ENCODE results near the gene C1QTNF9.
"Not testable (repeated sequence)": the region's sequence is repeated elsewhere in the genome, so short reads cannot be mapped to it uniquely, and the experiment has no call there.

The C1QTNF9 gene

GRCh38 chr13:24323036-24323738, 13.8 kb downstream of the C1QTNF9 start:
- Histone ChIP-seq H3K36me3 (no peaks in the 10 kb centered on the region), H3K9me3 (no peaks in the 10 kb centered on the region), H3K4me1 (no peaks in the 10 kb centered on the region), H3K27me3 (no peaks in the 10 kb centered on the region), H3K4me3 (ENCODE audit: low read depth, low read length) (no peak overlapping the region)
- DNase-seq: no peak
- no peak for TF ChIP-seq CTCF (IDR thresholded peaks at IDR 0.05; ENCODE audit: low read depth, low read length)

GRCh38 chr13:24323739-24324075, 14.3 kb downstream of the C1QTNF9 start:
- H3K36me3 ChIP-seq: no peaks in the 10 kb centered on the region
- no peaks in the 10 kb centered on the region for H3K4me1 ChIP-seq
- H3K27me3 ChIP-seq: no peaks in the 10 kb centered on the region
- H3K4me3 ChIP-seq (ENCODE audit: low read depth, low read length): no peak overlapping the region
- H3K9me3 ChIP-seq: no peaks in the 10 kb centered on the region
- no peak for DNase-seq
- TF ChIP-seq CTCF (IDR thresholded peaks at IDR 0.05; ENCODE audit: low read depth, low read length): no peak

- H3K4me3 ChIP-seq (ENCODE audit: low read depth, low read length); H3K36me3 ChIP-seq; H3K4me1 ChIP-seq; H3K9me3 ChIP-seq; H3K27me3 ChIP-seq; DNase-seq: not testable (repeated sequence)
Measured at GRCh38 chr13:24327598-24327997, 18.2 kb downstream of the C1QTNF9 start.

GRCh38 chr13:24328145-24328544, 18.8 kb downstream of the C1QTNF9 start:
- Histone ChIP-seq H3K9me3 (no peaks in the 10 kb centered on the region), H3K4me1 (no peaks in the 10 kb centered on the region), H3K4me3 (ENCODE audit: low read depth, low read length) (no peak overlapping the region), H3K36me3 (no peaks in the 10 kb centered on the region), H3K27me3 (no peaks in the 10 kb centered on the region)
- no peak for TF ChIP-seq CTCF (IDR thresholded peaks at IDR 0.05; ENCODE audit: low read depth, low read length)
- no peak for DNase-seq

- TF ChIP-seq CTCF (IDR thresholded peaks at IDR 0.05; ENCODE audit: low read depth, low read length): no peak
- Histone ChIP-seq H3K27me3 (no peaks in the 10 kb centered on the region), H3K36me3 (no peaks in the 10 kb centered on the region), H3K4me1 (no peaks in the 10 kb centered on the region), H3K9me3 (no peaks in the 10 kb centered on the region), H3K4me3 (ENCODE audit: low read depth, low read length) (no peak overlapping the region)
- no peak for DNase-seq
Measured at GRCh38 chr13:24338721-24339120, 29.3 kb downstream of the C1QTNF9 start.

- no peaks in the 10 kb centered on the region for H3K4me1 ChIP-seq
- no peak overlapping the region for H3K4me3 ChIP-seq (ENCODE audit: low read depth, low read length)
- H3K27me3 ChIP-seq: no peaks in the 10 kb centered on the region
- TF ChIP-seq CTCF (IDR thresholded peaks at IDR 0.05; ENCODE audit: low read depth, low read length): no peak
- no peaks in the 10 kb centered on the region for H3K9me3 ChIP-seq
- no peaks in the 10 kb centered on the region for H3K36me3 ChIP-seq
- no peak for DNase-seq
Measured at GRCh38 chr13:24339937-24340607, 30.7 kb downstream of the C1QTNF9 start.
